ENCODE data around the gene PIP5K1A.

- no peak for TF ChIP-seq CTCF (IDR thresholded peaks at IDR 0.05)
- no peak for TF ChIP-seq POLR2A (IDR thresholded peaks at IDR 0.05)
Measured at GRCh38 chr1:151294742-151295462, 96.5 kb downstream of the PIP5K1A start.
